VCaP (cell line): ENCODE data around the gene CT47A1.
"Not testable (repeated sequence)": the region's sequence is repeated elsewhere in the genome, so short reads cannot be mapped to it uniquely, and the experiment has no call there.

Experiments used
- H3K27ac ChIP-seq: fragments of 450-650 bp; 2 replicates; pipeline ENCODE4 v1.5.1; 2017
- TF ChIP-seq, protein P1 (sequence below): fragments of 450-650 bp; conservative IDR thresholded peaks from 2 replicates; pipeline ENCODE4 v1.5.1; 2017; ENCODE audit warnings: mild to moderate bottlenecking, moderate library complexity

The CT47A1 gene

DNA sequence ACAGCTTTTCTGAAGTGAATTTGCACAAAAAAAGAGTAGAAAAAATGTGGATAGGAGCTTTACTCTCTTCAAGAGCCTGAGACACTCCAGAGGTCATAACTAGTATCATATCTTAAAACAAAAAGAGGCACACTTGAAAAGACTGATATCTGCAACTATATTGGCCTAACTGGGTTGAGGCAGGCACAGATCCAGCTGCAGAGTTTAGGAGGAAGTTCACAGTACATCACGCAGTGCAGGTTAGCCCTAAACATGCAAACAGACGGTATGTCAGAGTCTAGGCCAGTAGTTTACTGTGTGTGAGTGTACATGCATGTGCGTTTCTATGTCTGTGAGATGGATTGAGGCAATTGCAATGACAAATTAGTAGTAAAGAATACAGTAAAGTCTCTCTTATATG is 24.2 kb upstream of the CT47A1 start:
- no peak overlapping the region for H3K27ac ChIP-seq
- TF ChIP-seq, protein P1, sequence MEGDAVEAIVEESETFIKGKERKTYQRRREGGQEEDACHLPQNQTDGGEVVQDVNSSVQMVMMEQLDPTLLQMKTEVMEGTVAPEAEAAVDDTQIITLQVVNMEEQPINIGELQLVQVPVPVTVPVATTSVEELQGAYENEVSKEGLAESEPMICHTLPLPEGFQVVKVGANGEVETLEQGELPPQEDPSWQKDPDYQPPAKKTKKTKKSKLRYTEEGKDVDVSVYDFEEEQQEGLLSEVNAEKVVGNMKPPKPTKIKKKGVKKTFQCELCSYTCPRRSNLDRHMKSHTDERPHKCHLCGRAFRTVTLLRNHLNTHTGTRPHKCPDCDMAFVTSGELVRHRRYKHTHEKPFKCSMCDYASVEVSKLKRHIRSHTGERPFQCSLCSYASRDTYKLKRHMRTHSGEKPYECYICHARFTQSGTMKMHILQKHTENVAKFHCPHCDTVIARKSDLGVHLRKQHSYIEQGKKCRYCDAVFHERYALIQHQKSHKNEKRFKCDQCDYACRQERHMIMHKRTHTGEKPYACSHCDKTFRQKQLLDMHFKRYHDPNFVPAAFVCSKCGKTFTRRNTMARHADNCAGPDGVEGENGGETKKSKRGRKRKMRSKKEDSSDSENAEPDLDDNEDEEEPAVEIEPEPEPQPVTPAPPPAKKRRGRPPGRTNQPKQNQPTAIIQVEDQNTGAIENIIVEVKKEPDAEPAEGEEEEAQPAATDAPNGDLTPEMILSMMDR, result no peak

DNA sequence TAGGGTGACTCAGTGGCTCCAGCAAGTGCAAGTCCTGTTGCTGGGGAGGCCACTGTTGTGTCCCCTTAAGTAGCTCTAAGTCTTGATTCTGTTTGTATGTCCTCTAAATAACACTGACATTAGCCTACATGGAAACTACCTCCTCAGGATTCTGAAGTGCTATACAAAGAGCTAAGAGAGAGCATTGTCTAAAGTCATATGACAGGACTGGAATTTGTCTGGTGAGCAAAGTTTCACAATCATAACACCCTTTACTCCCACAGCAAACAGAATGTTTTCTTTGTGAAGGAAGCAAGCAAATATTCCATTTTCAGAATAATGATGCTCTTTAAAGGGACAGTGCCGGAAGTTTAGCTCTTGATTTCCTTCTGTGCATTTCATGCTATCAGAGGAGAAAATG is 23.4 kb upstream of the CT47A1 start:
- no peak overlapping the region for H3K27ac ChIP-seq
- TF ChIP-seq, protein P1, result no peak

DNA sequence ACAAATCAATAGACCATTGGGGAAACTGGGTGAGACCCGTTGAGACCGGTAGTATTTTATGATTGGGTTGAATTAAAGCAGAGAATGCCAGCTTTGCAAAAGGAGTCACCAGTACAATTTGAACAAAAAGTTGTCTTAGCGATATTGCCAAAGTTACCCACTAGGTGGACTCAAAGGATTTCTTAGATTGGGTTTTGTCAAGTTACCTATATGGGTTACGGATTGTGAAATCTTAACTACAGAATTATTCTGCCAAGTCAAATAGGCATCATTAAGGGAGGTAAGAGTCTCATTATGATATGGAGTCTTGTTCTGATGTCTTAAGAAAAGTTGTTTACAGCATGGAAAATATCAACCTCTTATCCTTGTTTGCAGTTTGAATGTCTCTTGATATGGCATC is 15.0 kb upstream of the CT47A1 start:
- TF ChIP-seq, protein P1, result peak; percentile 45
- no peak overlapping the region for H3K27ac ChIP-seq

DNA sequence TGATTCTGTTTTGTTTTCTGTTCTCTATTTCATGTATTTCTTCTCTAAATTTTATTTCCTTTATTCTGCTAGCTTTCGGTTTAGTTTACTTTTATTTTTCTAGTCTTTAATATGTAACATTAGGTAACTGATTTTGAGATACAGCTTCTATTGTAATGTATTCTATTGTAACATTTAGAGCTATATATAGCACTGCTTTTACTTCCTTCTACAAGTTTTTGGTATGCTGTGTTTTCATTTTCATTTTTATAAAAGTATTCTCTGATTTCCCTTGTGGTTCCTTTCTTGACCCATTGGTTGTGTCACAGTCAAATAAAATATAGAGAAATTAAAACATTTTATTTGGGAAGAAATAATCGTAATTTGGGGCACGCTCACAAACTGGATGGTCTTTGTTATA is 13.9 kb upstream of the CT47A1 start:
- no peak overlapping the region for H3K27ac ChIP-seq
- TF ChIP-seq, protein P1, result no peak

DNA sequence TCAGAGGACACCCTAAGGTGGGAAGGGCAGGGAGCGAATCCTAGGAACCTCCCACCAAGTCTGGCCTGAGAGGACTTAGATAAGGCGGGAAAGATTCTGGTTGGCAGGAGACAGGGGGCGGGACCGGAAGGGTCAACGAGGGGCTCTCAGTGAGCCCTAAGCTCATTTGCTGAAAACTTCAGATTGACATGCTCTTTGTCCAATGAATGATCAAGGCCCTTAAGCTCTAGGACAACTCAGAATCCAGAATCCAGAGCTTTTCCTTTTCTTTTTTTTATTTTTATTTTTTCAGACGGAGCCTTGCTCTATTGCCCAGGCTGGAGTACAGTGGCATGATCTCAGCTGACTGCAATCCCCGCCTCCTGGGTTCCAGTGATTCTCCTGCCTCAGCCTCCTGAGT is 29.1 kb downstream of the CT47A1 start, which contains the start of gene CT47A7:
Gene CT47A7, minus strand, starts transcription at position 101 of the 400 bp plus-strand sequence. CDS start 255 bp downstream, outside the sequence.
- H3K27ac ChIP-seq, result not testable (repeated sequence)
